Measurements from ENCODE around the gene EML4. TPM values are rescaled to one million over a fixed set of nuclear protein-coding genes. Genes with fewer than 3 reads are reported as not detected.

Gene EML4
- total and polyA plus RNA-seq, 10 of the 15 experiments (the other 5 are each of a cell fraction or from before 2014, with no cell fraction given): 23.1 to 91.3 (median 77.4) TPM

- WGBS (ENCODE audit: insufficient coverage, insufficient replicate concordance, low lambda C conversion rate, missing lambda C conversion rate): 97% methylated on average over 2 of the region's 2 CpGs
Measured at GRCh38 chr2:42304059-42304713, 135.0 kb downstream of the EML4 start.

More at GRCh38 chr2:42304059-42304713, 135.0 kb downstream of the EML4 start:
- Histone ChIP-seq H3K9me3 (replicated peaks; ENCODE audit: control insufficient read depth, insufficient read depth, low read length) (no peaks in the 10 kb centered on the region), H2AFZ (ENCODE audit: control insufficient read depth, low read depth, low read length) (no peak overlapping the region), H3K79me2 (ENCODE audit: control insufficient read depth, insufficient read depth, low read length) (no peaks in the 10 kb centered on the region), H3K9ac (ENCODE audit: control insufficient read depth, insufficient read depth, low read length) (no peak overlapping the region), H4K20me1 (ENCODE audit: control insufficient read depth, insufficient read depth) (no peaks in the 10 kb centered on the region), H3K27ac (ENCODE audit: control insufficient read depth, insufficient read depth) (no peak overlapping the region), H3K4me1 (ENCODE audit: control insufficient read depth, insufficient read depth, low read length) (no peaks in the 10 kb centered on the region), H3K4me2 (ENCODE audit: control insufficient read depth, insufficient read depth) (no peak overlapping the region), H3K4me3 (no peak overlapping the region), H3K36me3 (ENCODE audit: control insufficient read depth in 2 of 2, insufficient read depth in 2 of 2, low read length in 1 of 2) (peaks cover 2 to 9% of the 10 kb centered on the region in 2 experiments; a peak in 3 of 4 replicates), H3K27me3 (replicated peaks in 1 of 2; ENCODE audit: control insufficient read depth in 2 of 2, insufficient read depth in 2 of 2, low read length in 1 of 2) (no peaks in the 10 kb centered on the region)
- ATAC-seq (no peak), DNase-seq (ENCODE audit: low read depth, low spot score) (no peak), FAIRE-seq (no peak)
- in situ Hi-C loops (cut with MboI) (no loop called here), intact Hi-C loops (cut with micrococcal nuclease; ENCODE audit: unreplicated experiment) (no loop called here)
- ChIA-PET RAD21 (ENCODE audit: unreplicated experiment) (no interaction called here), CTCF (no interaction called here), SMC1A (ENCODE audit: uncharacterized antibody, unreplicated experiment) (interaction anchor here (0.5 kb wide), 1 partner anchor 383 kb away, joined by 3 read pairs; no protein-coding TSS in a partner anchor), POLR2A (no interaction called here)
- BruUV-seq (replicated peaks): no TSS peak
- no peak for TF ChIP-seq RUNX3 (IDR thresholded peaks at IDR 0.05; ENCODE audit: low read length)
- TF ChIP-seq RAD21 (IDR thresholded peaks at IDR 0.05; ENCODE audit: insufficient read depth, low read depth, low read length): no peak
- no peak for TF ChIP-seq TCF12 (IDR thresholded peaks at IDR 0.05; ENCODE audit: low read depth, low read length)
- no peak for TF ChIP-seq SP1 (IDR thresholded peaks at IDR 0.05; ENCODE audit: low read depth, low read length)
- no peak for TF ChIP-seq CEBPZ (IDR thresholded peaks at IDR 0.05; ENCODE audit: low read depth, low read length)
- no peak for TF ChIP-seq ASH2L (IDR thresholded peaks at IDR 0.05; ENCODE audit: borderline replicate concordance, low read depth)
- TF ChIP-seq PAX5 (IDR thresholded peaks at IDR 0.05; ENCODE audit: borderline replicate concordance, low read depth, low read length): no peak
- no peak for TF ChIP-seq MEF2B (IDR thresholded peaks at IDR 0.05; ENCODE audit: partially characterized antibody, poor library complexity, severe bottlenecking)
- TF ChIP-seq CBX3 (IDR thresholded peaks at IDR 0.05; ENCODE audit: borderline replicate concordance, low read depth): no peak
- no peak for TF ChIP-seq NFXL1 (IDR thresholded peaks at IDR 0.05; ENCODE audit: borderline replicate concordance)
- TF ChIP-seq HDAC2 (IDR thresholded peaks at IDR 0.05): no peak
- no peak for TF ChIP-seq BMI1 (IDR thresholded peaks at IDR 0.05; ENCODE audit: borderline replicate concordance)
- TF ChIP-seq IRF3 (IDR thresholded peaks at IDR 0.05): no peak
- no peak for TF ChIP-seq SMAD5 (IDR thresholded peaks at IDR 0.05; ENCODE audit: low read depth)
- TF ChIP-seq ZBTB4 (CRISPR knock-in tag; IDR thresholded peaks at IDR 0.05): no peak
- no peak for TF ChIP-seq ZNF217 (IDR thresholded peaks at IDR 0.05)
- no peak for TF ChIP-seq CBX5 (IDR thresholded peaks at IDR 0.05; ENCODE audit: low read depth)
- no peak for TF ChIP-seq YBX1 (IDR thresholded peaks at IDR 0.05)
- TF ChIP-seq MYC (IDR thresholded peaks at IDR 0.05; ENCODE audit: insufficient read depth, insufficient read length, insufficient replicate concordance, low read length, severe bottlenecking): no peak
